PC-3 (cell line): Measurements from ENCODE around the gene TRPV5. TPM values are rescaled to one million over a fixed set of nuclear protein-coding genes. Genes with fewer than 3 reads are reported as not detected.

Source experiments
- ATAC-seq: fragments of 200-7000 bp; cut with Tn5 transposase; 2 replicates; pipeline ENCODE4 v1.9.1; 2020; ENCODE audit warnings: mild to moderate bottlenecking, moderate library complexity
- BruUV-seq: library from RNA; stranded (reverse); fragments of 400-500 nt; replicated peaks from 2 replicates; lab custom pipeline; 2021; lab: Mats Ljungman, UMichigan
- CTCF ChIA-PET: fragments of 300-600 bp; sonication (Branson Sonifier 250); formaldehyde crosslinking; loops from one replicate; lab custom pipeline; 2022; ENCODE audit warnings: antibody characterized with exemption; lab: Charles Lee
- POLR2A ChIA-PET: fragments of 300-600 bp; sonication (Branson Sonifier 250); formaldehyde crosslinking; loops from one replicate; lab custom pipeline; 2022; ENCODE audit warnings: antibody characterized with exemption; ENCODE audit not compliant: unreplicated experiment; lab: Charles Lee
- DNase-seq: peaks from one replicate; pipeline ENCODE4 v3.0.0-alpha.2; 2015
- H2AFZ ChIP-seq: fragments of 300-600 bp; sonication (generic); 2 replicates; pipeline ENCODE4 v1.6.0; 2016; ENCODE audit warnings: antibody characterized with exemption, low read length
- H3F3A ChIP-seq: fragments of 300-600 bp; sonication (generic); one replicate; pipeline ENCODE4 v1.6.0; 2017; ENCODE audit warnings: antibody characterized with exemption, low read length, control low read depth, mild to moderate bottlenecking; ENCODE audit not compliant: unreplicated experiment
- H3K27ac ChIP-seq: fragments of 300-600 bp; sonication (generic); 2 replicates; pipeline ENCODE4 v1.5.1; 2016; ENCODE audit warnings: mild to moderate bottlenecking, low read length
- H3K27me3 ChIP-seq: fragments of 300-600 bp; sonication (generic); 2 replicates; pipeline ENCODE4 v1.6.1; 2016; ENCODE audit warnings: low read length, mixed read lengths
- H3K36me3 ChIP-seq: fragments of 300-600 bp; sonication (generic); 2 replicates; pipeline ENCODE4 v1.6.1; 2016; ENCODE audit warnings: low read depth, mixed run types, low read length, mixed read lengths
- H3K4me1 ChIP-seq: fragments of 300-600 bp; sonication (generic); 2 replicates; pipeline ENCODE4 v1.5.1; 2016; ENCODE audit warnings: low read length; ENCODE audit not compliant: insufficient read depth
- H3K4me2 ChIP-seq: fragments of 300-600 bp; sonication (generic); 2 replicates; pipeline ENCODE4 v1.6.0; 2016; ENCODE audit warnings: low read length
- H3K4me3 ChIP-seq: fragments of 300-600 bp; sonication (generic); 2 replicates; pipeline ENCODE4 v1.5.1; 2016; ENCODE audit warnings: mild to moderate bottlenecking, low read length, mixed read lengths
- H3K79me2 ChIP-seq: fragments of 300-600 bp; sonication (generic); 2 replicates; pipeline ENCODE4 v1.6.1; 2017; ENCODE audit warnings: low read length, mixed read lengths
- H3K9ac ChIP-seq: fragments of 300-600 bp; sonication (generic); 2 replicates; pipeline ENCODE4 v1.6.0; 2016; ENCODE audit warnings: mild to moderate bottlenecking, low read length
- H3K9me2 ChIP-seq: fragments of 300-600 bp; sonication (generic); replicated peaks from 2 replicates; pipeline ENCODE4 v1.6.1; 2016; ENCODE audit warnings: mixed run types, low read length, mixed read lengths
- H3K9me3 ChIP-seq: fragments of 300-600 bp; sonication (generic); 2 replicates; pipeline ENCODE4 v1.6.1; 2016; ENCODE audit warnings: low read length, mixed read lengths
- H4K20me1 ChIP-seq: fragments of 300-600 bp; sonication (generic); 2 replicates; pipeline ENCODE4 v1.6.1; 2016; ENCODE audit warnings: low read length, mixed read lengths
- CTCF ChIP-seq: fragments of 300-600 bp; sonication (generic); conservative IDR thresholded peaks from 2 replicates; pipeline ENCODE4 v1.5.1; 2017; ENCODE audit warnings: antibody characterized with exemption, low read depth, mild to moderate bottlenecking, low read length
- EZH2 ChIP-seq: fragments of 300-600 bp; sonication (generic); IDR thresholded peaks from one replicate; pipeline ENCODE4 v1.6.1; 2017; ENCODE audit warnings: antibody characterized with exemption, mild to moderate bottlenecking, low read length; ENCODE audit not compliant: unreplicated experiment
- EZH2phosphoT487 ChIP-seq: fragments of 300-600 bp; sonication (generic); IDR thresholded peaks from 2 replicates; pipeline ENCODE4 v1.6.1; 2018; ENCODE audit warnings: mild to moderate bottlenecking, antibody characterized with exemption, low read length, borderline replicate concordance
- intact Hi-C: fragments of 100-400 bp; cut with micrococcal nuclease; formaldehyde crosslinking; loops from 2 replicates; pipeline ENCODE4 v1.9.0; 2023
- total RNA-seq: library from RNA; depleted of rRNA; stranded (reverse); fragments of >200 nt; gene quantifications from 2 replicates; pipeline ENCODE4 v1.2.3, GENCODE V29; 2014

Gene TRPV5
- total RNA-seq, 1 experiment from 2014 or later: not detected

DNA sequence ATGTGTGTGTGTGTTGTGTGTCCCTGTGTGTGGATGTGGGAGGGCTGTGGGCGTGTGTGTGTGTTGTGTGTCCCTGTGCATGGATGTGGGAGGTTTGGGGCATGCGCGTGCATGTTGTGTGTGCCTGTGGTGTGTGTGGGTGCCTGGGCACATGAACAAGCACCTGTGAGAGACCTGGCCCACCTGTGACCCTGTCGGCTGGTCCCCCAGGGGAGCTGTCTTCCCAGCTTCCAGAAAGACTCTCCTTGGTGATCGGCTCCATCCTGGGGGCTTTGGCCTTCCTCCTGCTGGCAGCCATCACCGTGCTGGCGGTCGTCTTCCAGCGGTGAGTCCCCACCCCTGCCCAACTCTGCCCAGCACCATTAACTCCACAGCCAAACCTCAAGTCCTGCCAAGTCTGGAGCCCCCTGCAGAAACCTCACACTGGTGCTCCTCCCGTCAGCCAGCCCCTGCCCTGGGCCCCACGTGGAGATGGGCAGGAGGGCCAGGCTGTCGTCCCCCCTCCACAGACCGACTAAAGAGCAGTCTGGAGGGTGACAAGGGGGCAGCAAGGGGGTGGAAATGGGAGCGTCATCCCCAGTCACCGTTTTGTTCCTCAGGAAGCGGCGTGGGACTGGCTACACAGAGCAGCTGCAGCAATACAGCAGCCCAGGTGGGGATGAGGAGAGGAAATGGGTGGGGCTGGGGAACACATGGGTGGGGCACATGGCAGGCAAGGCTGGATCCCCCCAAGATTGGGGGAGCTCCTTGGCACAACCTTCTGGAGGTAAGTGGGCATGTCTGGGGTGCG lies 66.0 kb downstream of the TRPV5 start:
- no peak for DNase-seq
- H3K79me2 ChIP-seq: no peaks in the 10 kb centered on the region
- no peak overlapping the region for H3K9ac ChIP-seq
- no TSS peak for BruUV-seq
- ATAC-seq: no peak
- POLR2A ChIA-PET: no interaction called here
- H3K27ac ChIP-seq: no peak overlapping the region
- H2AFZ ChIP-seq: no peak overlapping the region
- no peaks in the 10 kb centered on the region for H3F3A ChIP-seq
- no peaks in the 10 kb centered on the region for H3K27me3 ChIP-seq
- CTCF ChIA-PET: no interaction called here
- H3K4me2 ChIP-seq: no peak overlapping the region
- TF ChIP-seq CTCF (no peak), EZH2 (no peak), EZH2phosphoT487 (no peak)
- H3K4me3 ChIP-seq: no peak overlapping the region
- H4K20me1 ChIP-seq: no peaks in the 10 kb centered on the region
- intact Hi-C loops: loop anchor here (5.0 kb wide), 1 partner anchor 55 kb away; no protein-coding TSS in a partner anchor
- H3K4me1 ChIP-seq: no peaks in the 10 kb centered on the region
- no peaks in the 10 kb centered on the region for H3K36me3 ChIP-seq
- no peaks in the 10 kb centered on the region for H3K9me2 ChIP-seq
- no peaks in the 10 kb centered on the region for H3K9me3 ChIP-seq

GRCh38 chr7:142867097-142867378 lies 66.5 kb downstream of the TRPV5 start:
- DNase-seq: no peak

More at GRCh38 chr7:142867097-142867378, 66.5 kb downstream of the TRPV5 start:
- H3K27me3 ChIP-seq: no peaks in the 10 kb centered on the region
- no peak overlapping the region for H3K4me2 ChIP-seq
- H3F3A ChIP-seq: no peaks in the 10 kb centered on the region
- ChIA-PET POLR2A (no interaction called here), CTCF (no interaction called here)
- no peak overlapping the region for H3K9ac ChIP-seq
- TF ChIP-seq CTCF: no peak
- TF ChIP-seq EZH2: no peak
- no peak for TF ChIP-seq EZH2phosphoT487
- no peak overlapping the region for H3K27ac ChIP-seq
- H3K9me3 ChIP-seq: no peaks in the 10 kb centered on the region
- no peaks in the 10 kb centered on the region for H3K9me2 ChIP-seq
- H3K79me2 ChIP-seq: no peaks in the 10 kb centered on the region
- no peak for ATAC-seq
- no peaks in the 10 kb centered on the region for H4K20me1 ChIP-seq
- no peak overlapping the region for H2AFZ ChIP-seq
- no peaks in the 10 kb centered on the region for H3K36me3 ChIP-seq
- H3K4me1 ChIP-seq: no peaks in the 10 kb centered on the region
- intact Hi-C loops: loop anchor here (5.0 kb wide), 1 partner anchor 55 kb away; no protein-coding TSS in a partner anchor
- no TSS peak for BruUV-seq
- H3K4me3 ChIP-seq: no peak overlapping the region
